ENCODE measurements around the gene IP6K1. TPM values are rescaled to one million over a fixed set of nuclear protein-coding genes. Genes with fewer than 3 reads are reported as not detected.

IP6K1 gene
- total RNA-seq, 1 donor from 2014 or later: 46.4 TPM

- Mint-ChIP-seq H3K4me1 (peaks cover 26% of the 10 kb centered on the region), H3K4me3 (peak overlapping the region; percentile 95), H3K9me3 (no peaks in the 10 kb centered on the region), H3K27me3 (ENCODE audit: low read depth) (peaks cover 2% of the 10 kb centered on the region), H3K27ac (peak overlapping the region; percentile 96), H3K36me3 (no peaks in the 10 kb centered on the region)
- DNase-seq (ENCODE audit: low spot score in 2 of 2, unreplicated experiment in 2 of 2): peak in 1 of 2 experiments; percentile 49
- no peak for TF ChIP-seq CTCF (IDR thresholded peaks at IDR 0.05; ENCODE audit: unreplicated experiment)
Observed at GRCh38 chr3:49723296-49723627, 63.1 kb downstream of the IP6K1 start.

DNA sequence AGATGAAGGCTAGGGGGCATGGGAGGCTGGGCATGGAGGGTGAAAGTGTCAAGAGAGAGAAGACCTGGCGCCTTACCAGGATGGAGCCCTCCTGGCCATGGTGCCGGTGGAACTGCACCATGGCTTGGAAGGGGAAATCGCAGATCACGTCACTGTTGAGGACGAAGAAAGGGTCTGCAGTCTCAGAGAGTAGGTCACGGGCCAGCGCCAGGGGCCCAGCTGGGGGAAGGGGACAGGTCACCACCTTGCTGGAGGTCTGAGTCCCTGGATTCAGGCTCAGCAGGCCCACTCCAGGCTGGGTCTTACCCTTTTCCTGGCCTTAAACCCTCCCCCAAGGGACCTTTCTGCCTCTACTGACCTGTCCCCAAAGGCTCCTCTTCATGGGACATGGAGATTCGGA is 63.4 kb downstream of the IP6K1 start:
- peak overlapping the region; percentile 96 for H3K27ac Mint-ChIP-seq
- H3K4me3 Mint-ChIP-seq: peak overlapping the region; percentile 95
- TF ChIP-seq CTCF (IDR thresholded peaks at IDR 0.05; ENCODE audit: unreplicated experiment): no peak
- no peaks in the 10 kb centered on the region for H3K9me3 Mint-ChIP-seq
- peaks cover 26% of the 10 kb centered on the region for H3K4me1 Mint-ChIP-seq
- H3K36me3 Mint-ChIP-seq: no peaks in the 10 kb centered on the region
- DNase-seq (ENCODE audit: low spot score in 2 of 2, unreplicated experiment in 2 of 2): peak in 1 of 2 experiments; percentile 37
- peaks cover 2% of the 10 kb centered on the region for H3K27me3 Mint-ChIP-seq (ENCODE audit: low read depth)

- Mint-ChIP-seq H3K27ac (peak overlapping the region; percentile 75), H3K4me1 (peaks cover 26% of the 10 kb centered on the region), H3K27me3 (ENCODE audit: low read depth) (peaks cover 2% of the 10 kb centered on the region), H3K36me3 (no peaks in the 10 kb centered on the region), H3K9me3 (no peaks in the 10 kb centered on the region), H3K4me3 (peak overlapping the region; percentile 95)
- TF ChIP-seq CTCF (IDR thresholded peaks at IDR 0.05; ENCODE audit: unreplicated experiment): no peak
- DNase-seq (ENCODE audit: low spot score in 2 of 2, unreplicated experiment in 2 of 2): no peak
Observed at GRCh38 chr3:49721896-49722781, 64.2 kb downstream of the IP6K1 start.

- H3K27me3 Mint-ChIP-seq (ENCODE audit: low read depth): peaks cover 2% of the 10 kb centered on the region
- DNase-seq (ENCODE audit: low spot score in 2 of 2, unreplicated experiment in 2 of 2): no peak
- peaks cover 26% of the 10 kb centered on the region for H3K4me1 Mint-ChIP-seq
- peak overlapping the region; percentile 29 for H3K4me3 Mint-ChIP-seq
- H3K27ac Mint-ChIP-seq: no peak overlapping the region
- no peak for TF ChIP-seq CTCF (IDR thresholded peaks at IDR 0.05; ENCODE audit: unreplicated experiment)
- H3K36me3 Mint-ChIP-seq: no peaks in the 10 kb centered on the region
- H3K9me3 Mint-ChIP-seq: no peaks in the 10 kb centered on the region
Observed at GRCh38 chr3:49721596-49721895, 64.8 kb downstream of the IP6K1 start.

GRCh38 chr3:49720855-49721595 is 65.3 kb downstream of the IP6K1 start:
- Mint-ChIP-seq H3K36me3 (no peaks in the 10 kb centered on the region), H3K27ac (no peak overlapping the region), H3K4me1 (peaks cover 26% of the 10 kb centered on the region), H3K4me3 (peak overlapping the region; percentile 29), H3K9me3 (no peaks in the 10 kb centered on the region), H3K27me3 (ENCODE audit: low read depth) (peaks cover 2% of the 10 kb centered on the region)
- peak in 1 of 2 experiments; percentile 36 for DNase-seq (ENCODE audit: low spot score in 2 of 2, unreplicated experiment in 2 of 2)
- no peak for TF ChIP-seq CTCF (IDR thresholded peaks at IDR 0.05; ENCODE audit: unreplicated experiment)

Data from mesothelial cell of epicardium (in vitro differentiated cells).